ENCODE measurements around the gene UEVLD.
"Not testable (repeated sequence)": the region's sequence is repeated elsewhere in the genome, so short reads cannot be mapped to it uniquely, and the experiment has no call there.

The UEVLD gene

DNA sequence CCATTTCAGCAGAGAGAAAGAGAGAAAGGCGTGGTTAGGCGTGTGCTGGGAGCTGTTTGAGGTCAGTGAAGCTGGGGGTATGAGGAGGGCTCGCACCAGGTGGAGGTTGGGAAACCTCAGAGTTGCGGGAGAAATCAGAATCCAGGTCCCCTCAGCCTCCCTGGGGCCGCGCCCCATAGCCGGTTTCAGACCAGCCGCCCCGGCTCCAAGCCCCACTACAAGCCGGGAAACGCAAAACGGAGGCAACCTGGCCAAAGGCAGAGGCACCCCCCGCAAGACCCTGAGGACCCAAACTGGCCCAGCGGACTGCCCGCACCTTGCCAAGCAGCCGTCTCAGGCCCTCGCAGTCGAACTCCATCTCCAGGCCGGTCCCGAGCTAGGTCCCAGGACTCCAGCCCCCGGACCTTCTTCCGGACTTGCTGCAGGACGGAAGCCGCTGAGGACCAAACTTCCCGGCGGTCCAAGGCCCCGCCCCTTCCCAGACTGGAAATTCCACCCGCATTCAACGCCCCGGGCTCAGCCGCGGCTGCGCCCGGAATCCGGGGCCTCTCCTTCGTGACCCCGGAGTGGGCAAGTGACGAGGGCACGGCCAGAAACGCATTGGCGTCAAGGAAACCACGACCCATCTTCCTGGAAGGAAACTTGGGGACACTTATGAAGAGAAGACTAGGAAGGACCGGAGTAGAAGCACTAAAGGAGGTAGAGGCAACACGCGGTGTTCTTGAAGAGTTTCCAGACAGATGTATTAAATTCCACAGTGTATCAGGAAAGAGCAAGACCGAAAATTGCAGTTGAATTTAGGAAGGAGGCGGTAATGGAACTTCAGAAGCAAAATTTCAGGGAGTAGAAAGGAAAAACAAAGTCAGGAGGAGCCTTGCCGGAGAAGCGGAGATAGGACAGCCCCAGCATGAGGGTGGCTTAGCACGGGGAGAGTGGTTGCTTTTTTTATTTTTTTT is at the start of gene UEVLD:
TSS of gene UEVLD (minus strand) at position 438 of the 956 bp plus-strand sequence. CDS start at position 358, 80 bp downstream.
- DNase-seq = peak; percentile 38

DNA sequence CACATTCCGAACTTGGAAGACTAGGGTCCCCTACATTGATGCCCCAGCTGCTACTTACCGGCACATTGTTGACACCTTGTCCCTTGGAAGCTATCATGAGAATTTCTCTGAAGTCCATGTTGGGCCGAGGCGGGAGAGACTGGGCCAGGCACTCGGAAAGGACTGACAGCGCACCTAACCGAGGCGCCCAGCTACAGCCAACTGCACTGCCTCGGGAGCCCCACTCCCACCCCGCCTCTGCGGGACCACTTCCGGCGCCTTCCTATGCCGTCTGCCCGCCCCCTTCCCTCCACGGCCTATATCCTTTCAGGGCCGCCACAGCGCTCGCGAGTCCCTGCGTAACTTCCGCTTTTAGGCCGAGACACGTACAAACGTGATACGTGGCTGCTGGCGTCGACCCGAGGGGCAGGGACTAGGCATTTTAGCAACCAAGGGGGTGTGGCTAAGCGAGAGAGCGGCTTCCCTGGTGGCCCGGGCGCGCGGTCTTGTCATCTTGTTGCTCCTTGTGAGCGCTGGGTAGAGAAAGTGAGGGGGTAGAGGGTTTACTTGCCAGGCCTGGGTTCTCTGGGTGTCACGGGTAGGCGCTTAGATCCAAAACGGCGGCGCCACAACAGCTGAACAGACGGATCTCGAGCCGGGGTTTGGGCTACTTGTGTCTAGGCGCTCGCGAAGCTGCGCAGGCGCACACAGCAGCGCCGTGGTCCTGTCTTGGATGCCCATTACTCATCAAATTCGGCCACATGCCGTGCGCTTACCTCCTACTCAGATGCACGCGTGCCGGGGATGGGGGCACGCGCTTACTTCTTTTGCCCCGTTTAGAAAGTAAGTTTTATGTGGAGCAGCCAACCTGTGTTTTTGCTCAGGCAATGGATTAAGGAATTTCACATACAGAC is 45.9 kb upstream of the UEVLD start, which contains the start of gene SPTY2D1:
TSS of gene SPTY2D1 (minus strand) at position 203 of the 893 bp plus-strand sequence. CDS start at position 118, 85 bp downstream.
- DNase-seq = peak; percentile 94

DNA sequence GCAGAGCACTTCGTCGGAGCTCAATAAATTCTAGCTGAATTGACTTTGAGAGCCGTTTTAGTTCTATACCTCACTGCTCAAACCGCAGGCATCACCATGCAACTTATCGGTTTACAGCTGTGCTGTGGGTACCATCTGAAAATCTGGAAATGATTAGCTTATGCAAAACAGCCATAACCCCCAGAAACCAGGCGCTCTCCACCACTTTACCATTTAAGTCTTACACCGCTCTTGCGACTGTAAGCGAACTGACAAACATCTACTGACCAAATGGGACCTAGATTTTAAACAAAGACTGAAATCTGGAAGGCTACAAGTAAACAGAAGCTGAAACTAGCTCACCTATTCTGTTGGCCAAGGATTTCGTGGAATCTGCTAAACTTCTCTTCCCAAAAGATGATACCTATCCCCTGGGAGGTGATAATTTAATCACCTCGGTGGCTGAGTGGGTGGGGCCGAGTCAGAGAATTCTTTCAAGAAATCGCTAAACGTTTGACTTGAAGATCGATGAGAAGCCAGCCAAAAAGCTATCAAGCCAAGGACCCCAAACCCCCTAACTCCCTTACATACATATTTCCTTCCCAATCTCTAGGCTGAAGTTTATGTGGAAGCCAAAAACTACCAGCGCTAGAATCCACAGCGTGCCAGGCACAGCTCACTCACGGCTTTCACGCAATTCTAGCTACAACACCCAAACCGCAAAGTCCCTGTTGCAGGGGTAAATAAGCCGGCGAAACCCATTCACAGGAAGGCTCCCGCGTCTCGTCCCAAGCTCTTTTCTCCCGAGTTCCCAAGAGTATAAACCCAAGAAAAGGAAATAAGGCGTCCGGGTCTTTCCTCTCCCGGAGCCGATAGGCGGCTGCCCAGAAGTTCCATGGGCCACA is 45.0 kb upstream of the UEVLD start:
- DNase-seq = no peak

DNA sequence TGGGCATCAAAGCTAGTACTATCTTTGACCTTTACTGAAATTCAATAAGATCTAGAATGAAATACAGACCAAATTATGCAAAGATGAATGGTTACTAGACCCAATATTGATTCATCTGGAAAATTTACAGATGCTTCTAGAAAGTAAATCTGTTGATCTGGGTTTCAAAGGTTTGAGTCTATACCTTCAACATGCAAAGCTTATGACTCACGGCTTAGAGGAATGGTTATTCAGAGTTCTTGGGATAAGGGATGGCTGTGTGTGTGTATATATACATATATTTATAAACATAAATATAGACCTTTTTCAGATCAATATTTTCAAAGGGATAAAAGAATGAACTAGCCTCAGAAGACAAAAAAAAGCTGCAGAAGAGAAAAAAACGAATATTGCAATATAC is 44.3 kb upstream of the UEVLD start:
- no peak for DNase-seq

DNA sequence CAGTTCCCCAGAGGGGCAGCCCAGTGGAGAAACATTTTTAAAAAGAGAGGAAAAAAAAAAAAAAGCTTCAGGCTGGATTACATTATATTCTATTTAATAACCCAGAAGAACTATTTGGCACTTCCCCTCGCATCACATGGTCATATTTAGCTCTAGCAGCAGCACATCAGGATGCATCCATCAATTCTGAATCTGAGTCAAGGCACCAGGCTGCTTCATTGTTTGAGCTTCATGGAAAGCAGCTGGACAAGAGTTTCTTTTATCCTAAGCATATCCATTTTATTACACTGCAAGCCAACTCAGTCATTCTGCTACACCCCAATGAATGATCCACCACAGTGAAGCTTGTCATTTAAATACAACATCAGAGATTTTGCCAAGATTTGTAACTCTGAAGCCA is 35.6 kb upstream of the UEVLD start:
- DNase-seq = no peak

DNA sequence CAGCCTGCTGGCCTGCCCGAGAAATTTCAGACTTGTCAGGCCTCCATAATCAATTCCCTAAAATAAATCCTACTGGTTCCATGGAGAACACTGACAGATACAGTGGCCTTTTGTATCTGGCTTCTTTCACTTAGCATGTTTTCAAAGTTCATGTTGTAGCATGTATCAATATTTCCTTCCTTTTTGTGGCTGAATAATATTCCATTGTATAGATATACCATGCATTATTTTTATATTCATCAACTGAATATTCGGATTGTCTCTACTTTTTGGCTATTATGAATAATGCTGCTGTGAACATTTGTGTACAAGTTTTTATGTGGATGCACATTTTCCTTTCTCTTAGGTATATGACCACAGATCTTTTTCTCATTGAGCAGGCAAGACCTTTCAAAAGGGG is 35.2 kb upstream of the UEVLD start:
- no peak for DNase-seq

DNA sequence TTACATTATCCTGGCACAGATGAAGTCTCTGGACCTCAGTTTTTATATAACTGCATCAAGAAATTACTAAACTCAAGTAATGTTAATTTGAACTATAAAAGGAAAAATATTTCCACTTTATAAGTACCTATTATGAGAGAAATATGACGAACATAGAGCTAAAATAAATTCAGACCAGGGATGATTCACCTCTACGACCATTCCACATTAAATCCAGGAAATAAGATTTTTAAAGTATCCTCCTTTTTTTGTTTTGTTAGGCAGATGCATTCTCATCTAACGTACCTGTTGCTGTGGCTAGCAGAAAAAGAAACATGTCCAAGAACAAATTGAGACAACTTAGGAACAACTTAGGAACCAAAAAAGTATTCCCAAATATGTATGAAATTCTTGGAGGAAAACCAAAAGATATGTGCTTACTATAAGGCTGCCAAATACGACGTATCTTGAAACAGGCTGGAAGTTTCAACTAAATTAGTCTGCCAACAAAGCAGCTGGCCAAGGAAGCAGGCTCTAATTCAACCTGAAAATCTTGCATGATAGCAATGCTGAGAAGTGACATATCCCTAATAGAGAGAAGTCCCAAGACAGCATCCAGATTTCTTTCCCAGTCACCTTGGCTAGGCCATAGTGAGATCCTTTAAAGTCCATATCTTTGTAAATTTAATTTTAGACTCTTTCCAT is 29.9 kb upstream of the UEVLD start:
- no peak for DNase-seq

DNA sequence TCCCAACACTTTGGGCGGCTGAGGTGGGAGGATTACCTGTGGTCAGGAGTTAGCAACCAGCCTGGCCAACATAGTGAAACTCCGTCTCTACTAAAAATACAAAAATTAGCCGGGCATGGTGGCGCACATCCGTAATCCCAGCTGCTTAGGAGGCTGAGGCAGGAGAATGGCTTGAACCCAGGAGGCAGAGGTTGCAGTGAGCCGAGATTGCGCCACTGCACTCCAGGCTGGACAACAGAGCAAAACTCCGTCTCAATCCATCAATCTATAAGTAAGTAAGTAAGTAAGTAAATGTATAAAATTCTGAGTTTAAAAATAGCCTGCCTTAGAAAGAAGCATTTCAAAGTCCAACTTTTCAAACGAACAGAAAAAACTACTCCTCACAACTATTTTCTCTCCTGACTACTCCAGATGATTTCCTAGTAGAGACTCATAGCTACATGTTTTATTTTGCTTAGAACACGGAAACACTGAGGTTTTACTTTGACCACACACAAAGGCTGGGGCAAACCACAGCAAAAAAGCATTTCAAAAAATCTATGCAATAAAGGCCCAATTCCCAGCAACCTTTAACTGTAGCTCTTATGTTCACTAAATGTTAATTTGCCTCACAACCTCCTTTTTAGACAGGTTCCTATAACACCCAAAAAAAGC is 29.3 kb upstream of the UEVLD start:
- no peak for DNase-seq

DNA sequence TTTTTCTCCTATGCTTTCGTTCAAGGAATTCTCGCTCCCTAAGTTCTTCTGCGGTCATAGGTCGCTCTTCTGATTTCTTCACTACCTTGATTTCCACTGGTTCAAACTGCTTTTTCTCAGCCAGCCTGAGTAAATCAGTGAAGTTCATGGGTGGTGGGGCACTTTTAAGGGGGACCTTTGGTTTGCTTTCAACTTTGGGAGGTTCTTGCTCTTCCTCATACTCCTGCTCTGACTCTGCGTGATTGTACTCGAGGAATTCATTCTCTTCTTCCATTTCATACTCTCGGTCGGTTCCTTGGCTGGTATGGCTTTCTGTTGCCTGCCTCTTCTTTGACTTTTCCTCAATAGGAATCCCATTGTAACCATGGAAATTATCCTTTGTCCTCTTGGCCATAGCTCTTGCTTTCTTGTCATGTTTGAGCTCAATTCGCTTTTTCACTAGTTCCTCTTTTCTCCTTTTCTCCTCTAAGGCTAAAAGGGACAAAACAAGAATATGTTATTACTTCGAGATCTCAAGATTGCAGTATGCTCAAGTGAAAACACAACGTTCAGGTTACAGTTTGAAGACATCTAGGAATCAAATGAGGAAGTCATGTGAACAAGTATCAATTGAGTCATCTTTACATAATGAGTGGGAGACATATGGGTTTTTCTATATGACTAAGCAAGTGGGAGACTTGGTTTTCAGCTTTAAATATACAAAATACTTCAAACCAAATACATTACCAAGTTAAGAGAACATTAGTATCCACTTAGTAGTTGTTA is 27.3 kb upstream of the UEVLD start:
- DNase-seq = no peak

DNA sequence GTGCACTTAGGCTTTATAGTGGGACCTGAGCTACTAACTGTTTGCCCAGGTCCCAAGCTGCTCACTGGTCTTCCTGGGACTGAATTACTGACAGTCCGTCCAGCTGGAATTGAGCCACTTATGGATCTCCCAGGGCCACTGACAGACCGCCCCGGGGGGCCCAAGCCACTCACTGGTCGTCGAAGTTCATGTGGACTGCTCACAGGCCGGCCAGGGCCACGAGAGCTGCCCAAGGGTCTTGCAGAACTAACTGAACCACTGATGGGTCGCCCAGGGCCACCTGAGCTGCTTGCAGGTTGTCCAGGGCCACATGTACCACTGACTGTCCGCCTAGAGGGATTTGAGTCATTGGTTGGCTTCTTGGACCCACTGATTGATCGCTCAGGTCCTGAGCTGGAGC is 26.1 kb upstream of the UEVLD start:
- DNase-seq = no peak

DNA sequence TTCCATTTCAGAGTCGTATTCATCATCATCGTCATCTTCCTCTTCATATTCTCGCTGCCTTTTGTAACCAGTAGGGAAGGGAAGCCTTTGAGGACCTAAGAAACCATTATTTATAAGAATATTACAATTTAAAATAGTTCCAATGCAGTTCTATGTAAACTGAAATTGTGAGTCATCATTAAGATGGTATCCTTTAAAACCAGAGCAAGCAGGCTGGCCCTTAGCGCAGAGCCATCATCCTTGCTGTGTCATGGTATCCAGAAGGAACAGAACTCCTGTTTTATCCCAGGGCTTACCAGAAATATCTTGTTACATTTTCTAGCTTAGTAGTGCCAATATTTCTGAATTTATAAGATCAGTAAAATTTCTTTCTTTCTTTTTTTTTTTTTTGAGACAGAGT is 23.9 kb upstream of the UEVLD start:
- DNase-seq = no peak

DNA sequence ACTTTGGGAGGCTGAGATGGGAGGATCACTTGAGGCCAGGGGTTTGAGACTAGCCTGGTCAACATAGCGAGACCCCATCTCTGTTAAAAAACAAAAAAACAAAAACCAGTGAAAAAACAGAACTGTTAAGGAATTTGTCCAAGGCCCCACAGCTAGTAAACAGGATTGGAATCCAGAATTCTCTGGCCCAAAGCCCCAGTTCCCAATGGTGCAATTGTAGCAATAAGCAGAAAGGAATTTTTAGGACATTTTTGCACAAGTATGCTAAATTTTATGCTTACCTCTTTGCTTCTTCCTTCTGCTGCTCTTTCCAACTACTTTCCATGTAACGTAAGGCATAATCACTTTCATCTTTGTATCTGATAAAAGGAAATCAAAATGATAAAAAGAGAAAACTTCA is 22.7 kb upstream of the UEVLD start:
- no peak for DNase-seq

DNA sequence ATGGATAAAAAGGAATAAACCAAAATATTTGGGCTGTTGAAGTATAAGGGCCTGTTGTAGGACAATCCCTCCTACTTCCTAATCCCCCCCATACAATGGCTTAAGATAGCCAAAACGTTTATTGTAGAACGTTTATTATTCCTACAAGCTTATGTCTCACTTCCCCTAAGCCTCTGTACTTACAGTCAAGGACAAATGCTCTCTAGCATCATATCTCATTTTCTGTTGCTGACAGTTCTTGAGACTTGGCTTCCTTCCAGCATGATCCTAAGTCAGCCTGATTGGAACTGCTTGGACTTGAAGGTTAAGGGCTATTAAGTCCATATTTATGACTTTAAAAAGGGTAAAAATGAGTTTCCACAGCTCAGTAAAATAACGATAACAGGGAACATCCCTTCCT is 19.8 kb upstream of the UEVLD start:
- DNase-seq = no peak

DNA sequence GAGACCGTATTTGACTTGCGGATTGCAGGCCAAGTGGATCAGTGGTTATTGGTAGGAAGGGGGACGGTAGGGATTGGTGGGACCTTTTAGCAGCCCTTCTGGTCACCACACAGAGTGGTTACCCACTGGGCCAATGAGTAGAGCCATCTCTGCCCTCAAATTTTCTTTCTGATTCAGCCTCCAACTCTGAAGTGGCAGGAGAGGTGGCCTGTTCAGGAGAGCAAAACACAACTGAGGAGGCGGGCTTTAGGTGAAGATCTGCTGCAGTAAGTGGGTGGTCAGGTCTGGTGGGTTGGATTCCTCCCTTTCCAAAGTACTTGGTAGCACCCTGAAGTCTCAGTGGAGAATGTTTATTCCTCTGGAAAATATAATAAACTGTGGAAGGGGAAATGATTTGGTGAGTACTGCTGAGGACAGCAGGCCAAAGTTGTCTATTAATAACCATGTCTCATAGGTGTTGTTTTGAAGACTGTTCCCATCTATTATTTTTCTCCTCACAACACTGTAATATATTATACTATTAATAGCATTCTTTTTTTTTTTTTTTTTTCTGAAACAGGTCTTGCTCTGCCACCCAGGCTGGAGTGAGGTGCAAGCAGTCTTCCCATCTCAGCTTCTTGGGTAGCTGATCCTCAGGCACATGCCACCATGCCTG is 12.5 kb upstream of the UEVLD start:
- no peak for DNase-seq

DNA sequence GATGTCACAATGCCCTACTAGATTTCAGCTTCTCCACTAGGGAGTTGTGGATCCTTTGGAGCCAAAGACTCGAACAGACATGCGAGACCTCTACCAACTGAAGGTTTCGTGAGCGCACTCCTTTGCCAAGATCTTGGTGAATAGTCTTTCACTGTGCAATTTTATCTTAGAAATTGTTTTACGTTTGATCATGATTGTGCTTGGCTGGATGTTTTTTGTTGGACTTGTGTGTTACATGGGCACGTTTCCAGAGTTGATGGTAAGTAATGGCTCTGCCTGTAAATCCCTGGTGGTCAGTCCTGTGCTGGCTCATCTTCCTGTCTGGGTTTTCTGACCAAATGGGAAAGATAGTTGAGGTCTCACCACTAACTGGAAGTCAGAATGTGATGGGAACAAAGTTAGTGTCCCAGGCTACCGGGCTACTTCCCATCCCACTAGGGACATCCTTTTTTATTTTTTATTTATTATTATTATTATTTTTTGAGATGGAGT is 11.3 kb upstream of the UEVLD start, which contains the start of gene MISFA:
TSS of gene MISFA (plus strand) at position 51 of the 492 bp plus-strand sequence. CDS start at position 191, 140 bp downstream.
- no peak for DNase-seq

DNA sequence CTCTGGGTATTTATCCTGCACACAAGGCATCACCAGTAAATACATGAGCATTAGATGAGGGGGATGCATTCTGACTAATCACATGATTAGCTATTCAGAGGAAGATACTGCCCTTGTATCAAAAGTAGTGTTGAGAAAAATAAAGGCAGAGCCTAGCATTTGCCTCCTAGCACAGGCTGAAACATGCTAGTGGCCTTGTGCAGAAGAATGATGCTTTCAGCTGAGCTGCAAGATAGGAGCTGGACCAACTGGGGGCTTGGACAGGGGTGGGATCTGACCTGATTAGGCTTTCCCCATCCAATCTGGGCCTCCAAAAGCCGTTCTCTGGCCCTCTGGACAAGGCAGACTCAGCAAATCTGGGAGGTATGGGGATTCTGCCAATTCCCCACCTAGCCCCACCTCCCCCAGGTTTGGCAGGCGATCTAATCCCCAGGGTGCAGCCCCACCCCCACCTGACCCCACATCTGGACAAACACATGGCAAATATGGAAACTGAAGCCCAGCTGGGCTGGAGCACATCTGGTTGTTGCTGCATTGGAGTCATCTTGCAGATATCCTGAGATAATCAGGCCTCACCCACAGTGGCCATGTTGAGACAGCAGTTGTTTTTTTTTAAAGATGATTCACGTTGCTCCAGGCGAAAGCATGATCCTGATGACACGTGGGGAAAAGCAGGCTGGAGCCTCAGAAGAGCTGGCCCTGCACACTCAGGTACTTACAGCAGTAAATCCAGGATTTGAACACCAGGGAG is 6.6 kb upstream of the UEVLD start:
- DNase-seq = no peak

DNA sequence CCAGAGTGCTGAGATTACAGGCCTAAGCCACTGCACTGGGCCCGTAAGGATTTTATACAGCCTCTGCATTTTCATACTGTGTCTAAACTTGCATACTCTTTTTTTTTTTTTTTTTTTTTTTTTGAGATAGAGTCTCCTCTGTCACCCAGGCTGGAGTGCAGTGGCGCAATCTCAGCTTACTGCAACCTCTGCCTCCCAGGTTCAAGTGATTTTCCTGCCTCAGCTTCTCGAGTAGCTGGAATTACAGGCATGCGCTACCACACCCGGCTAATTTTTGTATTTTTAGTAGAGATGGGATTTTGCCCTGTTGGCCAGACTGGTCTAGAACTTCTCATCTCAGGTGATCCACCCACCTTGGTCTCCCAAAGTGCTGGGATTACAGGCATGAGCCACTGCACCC is 5.6 kb upstream of the UEVLD start:
- DNase-seq = not testable (repeated sequence)

DNA sequence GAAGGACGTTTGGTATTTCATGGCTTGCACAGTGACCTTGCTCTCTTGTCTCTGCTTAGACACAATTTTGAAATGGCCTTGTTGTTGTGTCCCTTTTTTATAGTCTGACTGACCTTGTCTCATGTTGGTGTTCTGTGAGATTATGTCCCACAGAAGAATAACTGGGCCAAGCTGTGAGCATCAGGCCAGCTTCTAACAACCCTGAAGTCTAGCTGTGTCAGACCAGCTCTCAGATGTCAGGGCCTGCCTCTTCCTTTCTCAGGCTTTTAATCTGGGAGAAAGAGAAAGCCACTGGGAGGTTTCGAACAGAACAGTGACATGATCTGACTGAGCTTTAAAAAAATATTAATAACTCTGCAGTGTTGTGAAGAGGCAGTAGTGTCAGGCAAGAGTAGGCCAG is 2.0 kb upstream of the UEVLD start:
- no peak for DNase-seq

DNA sequence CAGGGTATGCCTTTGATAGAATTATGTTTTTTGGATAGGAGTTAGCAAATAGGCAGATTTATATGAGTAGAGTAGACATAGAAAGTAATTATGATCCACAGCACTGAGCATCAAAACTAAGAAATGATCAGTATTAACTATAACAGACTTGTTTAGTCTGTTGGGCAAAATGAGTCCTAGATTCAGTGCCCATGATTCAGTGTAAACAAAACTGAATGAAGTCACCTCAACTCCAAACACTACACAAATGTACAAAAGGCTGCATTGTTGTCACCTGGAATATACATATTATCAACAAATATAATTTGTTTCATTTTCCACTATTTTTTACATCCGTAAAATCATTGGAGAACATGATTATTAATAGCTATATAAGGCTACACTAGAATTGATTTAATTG is 6.7 kb downstream of the UEVLD start:
- no peak for DNase-seq
